Activated naive CD8-positive, alpha-beta T cell treated with anti-CD3 and anti-CD28 coated beads, Interleukin-2, amount 10 ng/mL, durations not matched to agents 7 days and 5 days (primary cell): ENCODE data around the gene MBD3L2. TPM values are rescaled to one million over a fixed set of nuclear protein-coding genes. Genes with fewer than 3 reads are reported as not detected.
"Not testable (repeated sequence)": the region's sequence is repeated elsewhere in the genome, so short reads cannot be mapped to it uniquely, and the experiment has no call there.

Experiments
- ATAC-seq: fragments of 150-1000 bp; cut with Tn5 transposase; one replicate; pipeline ENCODE4 v1.10.0; 2021; ENCODE audit warnings: low read depth, moderate library complexity
- POLR2A ChIA-PET: fragments of 350-600 bp; sonication (Branson Sonifier 250); formaldehyde crosslinking; loops from one replicate; lab custom pipeline; 2021; ENCODE audit warnings: antibody characterized with exemption; lab: Charles Lee
- DNase-seq: peaks from one replicate; pipeline ENCODE4 v3.0.0; 2021
- H3K27ac Mint-ChIP-seq: one replicate; pipeline ENCODE4 v1.8.0; 2022; ENCODE audit warnings: mild to moderate bottlenecking, mixed read lengths
- H3K27me3 Mint-ChIP-seq: one replicate; pipeline ENCODE4 v1.8.0; 2022; ENCODE audit warnings: mild to moderate bottlenecking, moderate library complexity, mixed read lengths
- H3K36me3 Mint-ChIP-seq: one replicate; pipeline ENCODE4 v1.8.0; 2021; ENCODE audit warnings: mild to moderate bottlenecking, mixed read lengths
- H3K4me1 Mint-ChIP-seq: one replicate; pipeline ENCODE4 v1.8.0; 2021; ENCODE audit warnings: mixed read lengths
- H3K4me3 Mint-ChIP-seq: one replicate; pipeline ENCODE4 v1.8.0; 2022; ENCODE audit warnings: mild to moderate bottlenecking, moderate library complexity, mixed read lengths
- H3K9me3 Mint-ChIP-seq: one replicate; pipeline ENCODE4 v1.8.0; 2021; ENCODE audit warnings: mixed read lengths
- total RNA-seq, 2 experiments: library from RNA; stranded (reverse); gene quantifications; one replicate each; pipeline ENCODE4 v1.2.3, GENCODE V29; 2021

MBD3L2 gene
- total RNA-seq, 2 experiments from 2014 or later, result not detected

DNA sequence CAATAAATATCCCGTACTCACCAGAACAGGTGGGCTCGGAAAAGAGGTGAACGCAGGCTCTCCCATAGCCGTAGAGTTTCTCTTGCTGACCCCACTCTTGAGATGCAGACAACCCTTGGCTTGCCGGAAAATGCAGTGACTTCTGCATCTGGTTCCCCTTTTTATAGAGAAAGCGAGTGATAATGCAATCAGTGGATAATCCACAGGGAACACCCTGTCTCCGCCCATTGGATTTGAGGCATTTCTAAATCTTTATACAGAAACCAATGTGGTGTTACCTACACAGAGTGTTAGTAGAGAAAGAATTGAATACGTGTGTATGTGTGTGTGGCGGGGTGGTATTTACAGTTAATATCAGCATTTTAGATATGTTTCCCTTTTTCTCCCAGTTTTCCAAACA lies 9.0 kb upstream of the MBD3L2 start, which contains the start of gene MBD3L4:
MBD3L4 (minus strand) TSS at position 101 of the 400 bp plus-strand sequence; CDS start at position 66, 35 bp downstream.
- H3K36me3 Mint-ChIP-seq, POLR2A ChIA-PET, ATAC-seq, H3K9me3 Mint-ChIP-seq, H3K27ac Mint-ChIP-seq, H3K4me1 Mint-ChIP-seq, DNase-seq, H3K27me3 Mint-ChIP-seq, H3K4me3 Mint-ChIP-seq: not testable (repeated sequence)

DNA sequence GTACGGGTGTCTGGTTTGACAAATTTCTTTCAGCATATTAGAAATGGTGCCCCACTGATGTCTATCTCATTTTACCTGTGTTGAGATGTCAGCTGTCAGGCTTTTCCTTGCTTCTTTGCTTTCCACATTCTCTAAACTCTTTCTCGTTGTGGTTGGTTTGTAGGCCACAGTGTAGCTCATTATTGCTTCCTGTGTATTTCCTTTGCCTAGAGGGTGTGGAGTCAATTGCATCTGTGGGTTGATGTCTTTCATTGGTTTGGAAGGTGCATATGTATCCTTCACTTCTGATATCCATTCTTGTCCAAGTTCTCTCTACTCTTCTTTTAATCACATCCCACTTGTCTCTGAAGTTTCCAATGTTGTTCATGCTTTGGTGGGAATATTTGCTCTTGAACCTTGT lies 7.6 kb upstream of the MBD3L2 start:
- H3K27ac Mint-ChIP-seq, result not testable (repeated sequence)

DNA sequence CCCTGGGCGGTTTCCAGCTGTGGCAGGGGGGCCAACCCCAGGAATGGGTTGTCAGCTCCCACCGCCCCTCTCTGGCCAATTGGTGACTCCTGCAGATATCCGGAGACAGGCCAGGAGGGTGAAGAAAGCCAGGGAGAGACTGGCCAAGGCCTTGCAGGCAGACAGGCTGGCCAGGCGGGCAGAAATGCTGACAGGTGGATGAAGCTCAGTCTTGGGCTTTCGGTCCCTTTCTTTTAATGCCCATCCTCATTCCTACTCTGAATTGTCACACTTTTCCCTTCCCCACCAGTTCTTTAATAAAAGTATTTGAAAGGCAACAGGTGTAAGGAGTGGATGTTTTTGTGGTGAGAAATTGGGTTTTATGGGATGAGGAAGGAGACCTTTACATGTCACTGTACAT lies 2.3 kb downstream of the MBD3L2 start:
- H3K27ac Mint-ChIP-seq, POLR2A ChIA-PET, H3K9me3 Mint-ChIP-seq, H3K4me3 Mint-ChIP-seq, H3K27me3 Mint-ChIP-seq, H3K36me3 Mint-ChIP-seq, H3K4me1 Mint-ChIP-seq, DNase-seq, ATAC-seq: not testable (repeated sequence)

More for the DNA sequence above, 7.6 kb upstream of the MBD3L2 start:
- H3K4me1 Mint-ChIP-seq, H3K9me3 Mint-ChIP-seq, H3K27me3 Mint-ChIP-seq, H3K36me3 Mint-ChIP-seq, H3K4me3 Mint-ChIP-seq, POLR2A ChIA-PET, DNase-seq: not testable (repeated sequence)
- peak; percentile 45 for ATAC-seq

DNA sequence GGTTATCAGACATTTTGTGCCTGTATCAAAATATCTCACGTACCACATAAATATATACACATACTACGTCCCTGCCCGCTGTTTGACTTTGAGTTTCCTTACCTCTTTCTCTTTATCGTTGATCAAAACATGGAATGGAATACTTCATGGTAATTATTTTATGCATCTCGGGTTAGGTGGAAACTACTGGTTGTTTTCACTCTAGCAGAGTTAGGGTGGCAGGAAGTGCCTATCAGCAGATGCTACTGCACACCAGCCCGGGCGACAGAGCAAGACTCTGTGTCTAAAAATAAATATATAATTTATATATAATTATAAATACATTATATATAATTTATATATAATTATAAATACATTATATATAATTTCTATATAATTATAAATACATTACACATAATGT lies 3.8 kb downstream of the MBD3L2 start:
- H3K27ac Mint-ChIP-seq, H3K9me3 Mint-ChIP-seq, H3K27me3 Mint-ChIP-seq, H3K36me3 Mint-ChIP-seq, H3K4me3 Mint-ChIP-seq, DNase-seq, H3K4me1 Mint-ChIP-seq, POLR2A ChIA-PET: not testable (repeated sequence)
- ATAC-seq, result peak; percentile 29

DNA sequence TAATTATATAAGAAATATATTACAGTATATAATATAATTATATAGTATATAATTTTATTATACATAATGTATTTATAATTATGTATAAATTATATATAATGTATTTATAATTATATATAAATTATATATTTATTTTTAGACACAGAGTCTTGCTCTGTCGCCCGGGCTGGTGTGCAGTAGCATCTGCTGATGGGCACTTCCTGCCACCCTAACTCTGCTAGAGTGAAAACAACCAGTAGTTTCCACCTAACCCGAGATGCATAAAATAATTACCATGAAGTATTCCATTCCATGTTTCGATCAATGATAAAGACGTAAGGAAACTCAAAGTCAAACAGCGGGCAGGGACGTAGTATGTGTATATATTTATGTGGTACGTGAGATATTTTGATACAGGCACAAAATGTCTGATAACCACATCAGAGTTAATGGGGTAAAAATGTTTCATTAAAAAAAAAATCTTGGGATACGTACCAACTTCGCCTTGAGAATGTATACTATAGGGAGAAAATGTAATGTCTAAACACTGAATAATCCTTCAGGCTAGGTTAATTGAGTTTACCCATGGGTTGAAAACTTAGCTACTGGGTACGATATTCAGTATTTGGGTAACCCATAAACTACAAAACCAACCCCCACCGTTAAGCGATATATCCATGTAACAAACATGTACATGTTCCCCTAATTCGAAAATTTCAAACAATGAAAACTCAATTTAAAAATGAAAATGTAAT lies 5.7 kb downstream of the MBD3L2 start:
- H3K27me3 Mint-ChIP-seq, POLR2A ChIA-PET: not testable (repeated sequence)

DNA sequence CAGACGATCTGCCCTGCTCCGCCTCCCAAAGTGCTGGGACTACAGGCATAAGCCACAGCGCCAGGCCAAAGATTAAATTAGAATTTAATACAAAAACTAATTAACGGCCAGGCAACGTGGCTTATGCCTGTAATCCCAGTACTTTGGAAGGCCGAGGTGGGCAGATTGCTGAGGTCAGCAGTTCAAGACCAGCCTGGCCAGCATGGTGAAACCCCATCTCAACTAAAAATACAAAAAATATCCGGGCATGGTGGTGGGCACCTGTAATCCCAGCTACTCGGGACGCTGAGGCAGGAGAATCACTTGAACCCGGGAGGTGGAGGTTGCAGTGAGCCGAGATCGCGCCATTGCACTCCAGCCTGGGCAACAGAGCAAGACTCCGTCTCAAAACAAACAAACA lies 6.6 kb downstream of the MBD3L2 start:
- DNase-seq, H3K27ac Mint-ChIP-seq, H3K27me3 Mint-ChIP-seq, ATAC-seq, H3K4me3 Mint-ChIP-seq, H3K9me3 Mint-ChIP-seq, H3K36me3 Mint-ChIP-seq, H3K4me1 Mint-ChIP-seq, POLR2A ChIA-PET: not testable (repeated sequence)

More for the DNA sequence above, 5.7 kb downstream of the MBD3L2 start:
- not testable (repeated sequence) for H3K36me3 Mint-ChIP-seq, DNase-seq, H3K27ac Mint-ChIP-seq, H3K4me1 Mint-ChIP-seq, H3K9me3 Mint-ChIP-seq, H3K4me3 Mint-ChIP-seq
- ATAC-seq, result peak; percentile 36

DNA sequence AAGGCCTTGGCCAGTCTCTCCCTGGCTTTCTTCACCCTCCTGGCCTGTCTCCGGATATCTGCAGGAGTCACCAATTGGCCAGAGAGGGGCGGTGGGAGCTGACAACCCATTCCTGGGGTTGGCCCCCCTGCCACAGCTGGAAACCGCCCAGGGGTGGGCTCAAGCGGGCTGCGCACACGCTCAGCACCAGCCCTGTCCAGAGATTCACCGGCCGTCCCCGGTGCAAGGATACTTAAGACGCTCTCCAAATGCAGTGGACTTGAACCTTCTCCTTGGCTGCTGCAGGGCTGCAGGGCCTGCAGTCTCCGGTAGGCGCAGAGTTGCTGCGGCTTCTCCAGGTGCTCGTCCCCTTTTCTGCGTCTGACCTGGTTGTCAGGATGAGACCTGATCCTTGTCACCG lies 7.2 kb downstream of the MBD3L2 start:
- not testable (repeated sequence) for DNase-seq

DNA sequence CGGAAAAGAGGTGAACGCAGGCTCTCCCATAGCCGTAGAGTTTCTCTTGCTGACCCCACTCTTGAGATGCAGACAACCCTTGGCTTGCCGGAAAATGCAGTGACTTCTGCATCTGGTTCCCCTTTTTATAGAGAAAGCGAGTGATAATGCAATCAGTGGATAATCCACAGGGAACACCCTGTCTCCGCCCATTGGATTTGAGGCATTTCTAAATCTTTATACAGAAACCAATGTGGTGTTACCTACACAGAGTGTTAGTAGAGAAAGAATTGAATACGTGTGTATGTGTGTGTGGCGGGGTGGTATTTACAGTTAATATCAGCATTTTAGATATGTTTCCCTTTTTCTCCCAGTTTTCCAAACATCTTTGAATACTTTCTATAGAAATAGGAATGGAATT lies 9.5 kb downstream of the MBD3L2 start, which contains the start of gene MBD3L3:
MBD3L3 (minus strand) TSS at position 101 of the 400 bp plus-strand sequence; CDS start at position 30, 71 bp downstream.
- H3K36me3 Mint-ChIP-seq, H3K4me3 Mint-ChIP-seq, DNase-seq, POLR2A ChIA-PET, H3K27me3 Mint-ChIP-seq, H3K4me1 Mint-ChIP-seq, ATAC-seq, H3K27ac Mint-ChIP-seq, H3K9me3 Mint-ChIP-seq: not testable (repeated sequence)

More for the DNA sequence above, 7.2 kb downstream of the MBD3L2 start:
- H3K4me3 Mint-ChIP-seq, H3K9me3 Mint-ChIP-seq, ATAC-seq, H3K4me1 Mint-ChIP-seq, H3K27ac Mint-ChIP-seq, POLR2A ChIA-PET, H3K36me3 Mint-ChIP-seq, H3K27me3 Mint-ChIP-seq: not testable (repeated sequence)

DNA sequence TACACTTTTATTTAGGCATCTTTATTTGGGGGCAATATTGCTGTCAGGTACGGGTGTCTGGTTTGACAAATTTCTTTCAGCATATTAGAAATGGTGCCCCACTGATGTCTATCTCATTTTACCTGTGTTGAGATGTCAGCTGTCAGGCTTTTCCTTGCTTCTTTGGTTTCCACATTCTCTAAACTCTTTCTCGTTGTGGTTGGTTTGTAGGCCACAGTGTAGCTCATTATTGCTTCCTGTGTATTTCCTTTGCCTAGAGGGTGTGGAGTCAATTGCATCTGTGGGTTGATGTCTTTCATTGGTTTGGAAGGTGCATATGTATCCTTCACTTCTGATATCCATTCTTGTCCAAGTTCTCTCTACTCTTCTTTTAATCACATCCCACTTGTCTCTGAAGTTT lies 10.9 kb downstream of the MBD3L2 start:
- H3K27me3 Mint-ChIP-seq, H3K4me1 Mint-ChIP-seq, POLR2A ChIA-PET, H3K27ac Mint-ChIP-seq, H3K36me3 Mint-ChIP-seq, H3K9me3 Mint-ChIP-seq, DNase-seq, H3K4me3 Mint-ChIP-seq: not testable (repeated sequence)
- peak; percentile 47 for ATAC-seq

DNA sequence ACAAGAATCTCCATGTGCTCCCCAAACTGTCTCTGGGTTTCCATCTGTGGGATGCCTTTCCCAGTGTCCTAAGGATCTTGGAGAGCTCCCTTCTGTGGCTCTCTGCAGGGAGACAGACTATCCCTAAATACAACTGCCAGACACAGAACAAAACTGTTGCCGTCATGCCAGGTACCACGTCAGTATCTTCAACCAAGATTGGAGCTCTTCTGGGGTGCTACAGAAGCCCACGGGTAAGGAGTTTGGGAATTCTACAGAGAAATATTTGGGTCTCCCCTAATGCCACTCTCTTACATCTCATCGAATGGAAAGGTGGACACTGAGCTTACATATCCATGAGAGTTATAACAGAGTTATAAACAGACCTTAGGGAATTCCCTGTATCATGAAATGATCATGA lies 14.2 kb downstream of the MBD3L2 start:
- POLR2A ChIA-PET, result no interaction called here
- H3K27ac Mint-ChIP-seq, result no peak overlapping the region

DNA sequence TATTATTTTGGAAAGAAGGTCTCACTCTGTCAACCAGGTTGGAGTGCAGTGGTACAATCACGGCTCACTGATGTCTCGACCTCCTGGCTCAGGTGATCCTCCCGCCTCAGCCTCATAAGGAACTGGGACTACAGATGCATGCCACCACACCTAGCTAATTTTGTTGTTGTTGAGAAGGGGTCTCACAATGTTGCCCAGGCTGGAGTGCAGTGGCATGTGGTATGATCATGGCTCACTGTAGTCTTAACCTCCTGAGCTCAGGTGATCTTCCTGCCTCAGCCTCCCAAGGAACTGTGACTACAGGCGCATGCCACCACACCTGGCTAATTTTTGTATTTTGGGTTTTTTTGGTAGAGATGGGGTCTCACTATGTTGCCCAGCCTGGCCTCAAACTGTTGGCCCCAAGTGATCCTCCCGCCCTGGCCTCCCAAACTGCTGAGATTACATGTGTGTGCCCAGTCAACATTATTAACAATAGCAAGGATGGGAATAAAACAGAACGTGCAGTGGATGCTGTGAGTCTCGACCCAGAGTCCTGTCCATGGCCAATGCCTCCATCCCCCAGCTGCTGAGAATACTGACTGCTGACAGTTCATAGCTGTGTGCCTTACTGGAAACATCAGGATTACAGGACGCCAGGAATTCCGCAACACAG lies 14.8 kb downstream of the MBD3L2 start:
- no peak overlapping the region for H3K4me3 Mint-ChIP-seq
- POLR2A ChIA-PET, result no interaction called here
- no peaks in the 10 kb centered on the region for H3K27me3 Mint-ChIP-seq
- H3K4me1 Mint-ChIP-seq, result peaks cover 2% of the 10 kb centered on the region
- peaks cover under 1% of the 10 kb centered on the region for H3K36me3 Mint-ChIP-seq
- DNase-seq, result no peak
- ATAC-seq, result peak; percentile 49
- H3K9me3 Mint-ChIP-seq, result no peaks in the 10 kb centered on the region
- no peak overlapping the region for H3K27ac Mint-ChIP-seq

More for the DNA sequence above, 14.2 kb downstream of the MBD3L2 start:
- ATAC-seq (peak; percentile 41), DNase-seq (no peak)
- Mint-ChIP-seq H3K4me3 (no peak overlapping the region), H3K27me3 (no peaks in the 10 kb centered on the region), H3K36me3 (no peaks in the 10 kb centered on the region), H3K4me1 (no peaks in the 10 kb centered on the region), H3K9me3 (no peaks in the 10 kb centered on the region)

DNA sequence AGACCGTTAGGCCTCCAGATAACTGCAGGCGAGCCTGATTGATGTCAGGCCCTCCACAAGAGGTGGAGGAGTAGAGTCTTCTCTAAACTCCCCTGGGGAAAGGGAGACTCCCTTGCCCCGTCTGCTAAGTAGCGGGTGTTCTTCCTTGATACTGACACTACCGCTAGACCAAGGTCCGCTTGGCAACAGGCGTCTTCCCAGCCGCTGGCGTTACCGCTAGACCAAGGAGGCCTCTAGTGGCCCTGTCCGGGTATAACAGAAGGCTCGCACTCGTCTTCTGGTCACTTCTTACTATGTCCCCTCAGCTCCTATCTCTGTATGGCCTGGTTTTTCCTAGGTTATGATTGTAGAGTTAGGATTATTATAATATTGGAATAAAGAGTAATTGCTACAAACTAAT lies 18.0 kb downstream of the MBD3L2 start:
- DNase-seq, result not testable (repeated sequence)

DNA sequence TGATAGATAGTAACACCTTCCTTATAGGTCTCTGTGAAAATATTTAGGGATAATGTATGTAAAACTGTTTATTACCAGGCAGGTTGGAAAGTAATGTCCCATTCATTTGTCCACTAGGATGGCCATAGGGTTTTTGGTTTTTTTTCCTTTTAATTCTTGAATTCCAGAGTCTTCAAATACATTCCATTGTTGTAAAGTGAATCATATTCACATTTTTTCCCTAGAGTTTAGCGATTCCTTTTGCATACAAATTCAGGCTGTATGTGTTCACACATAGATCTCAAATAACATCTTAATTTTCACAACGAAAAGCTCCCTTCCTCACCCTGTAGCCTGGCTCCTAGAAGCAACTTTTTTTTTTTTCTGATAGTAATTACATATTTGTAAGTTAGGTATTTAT lies 18.6 kb downstream of the MBD3L2 start:
- H3K27ac Mint-ChIP-seq, result no peak overlapping the region
- peaks cover 4% of the 10 kb centered on the region for H3K9me3 Mint-ChIP-seq
- H3K4me3 Mint-ChIP-seq, result no peak overlapping the region
- H3K27me3 Mint-ChIP-seq, result no peaks in the 10 kb centered on the region
- ATAC-seq (no peak), DNase-seq (no peak)
- POLR2A ChIA-PET, result no interaction called here
- peaks cover 18% of the 10 kb centered on the region for H3K36me3 Mint-ChIP-seq
- H3K4me1 Mint-ChIP-seq, result peaks cover 6% of the 10 kb centered on the region

More for the DNA sequence above, 18.0 kb downstream of the MBD3L2 start:
- H3K4me1 Mint-ChIP-seq, H3K27me3 Mint-ChIP-seq, H3K27ac Mint-ChIP-seq, POLR2A ChIA-PET, H3K4me3 Mint-ChIP-seq, ATAC-seq, H3K9me3 Mint-ChIP-seq: not testable (repeated sequence)
- peaks cover 12% of the 10 kb centered on the region for H3K36me3 Mint-ChIP-seq

DNA sequence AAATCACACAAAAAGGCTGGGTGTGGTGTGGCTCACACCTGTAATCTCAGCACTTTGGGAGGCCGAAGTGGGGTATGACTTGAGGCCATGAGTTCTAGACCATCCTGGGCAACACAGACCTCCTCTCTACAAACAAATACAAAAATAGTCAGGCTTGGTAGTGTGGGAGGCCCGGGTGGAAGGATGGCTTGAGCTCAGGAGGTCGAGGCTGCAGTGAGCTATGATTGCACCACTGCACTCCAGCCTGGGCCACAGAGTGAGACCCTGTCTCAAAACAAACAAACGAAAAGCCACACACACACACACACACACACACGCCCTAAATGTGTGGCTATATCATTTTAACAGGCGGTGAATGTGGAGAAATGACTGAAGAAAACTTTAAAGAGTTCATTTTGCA lies 19.5 kb downstream of the MBD3L2 start:
- Mint-ChIP-seq H3K4me1 (peaks cover 6% of the 10 kb centered on the region), H3K9me3 (peaks cover 5% of the 10 kb centered on the region), H3K27ac (peak overlapping the region; percentile 87), H3K36me3 (peaks cover 24% of the 10 kb centered on the region), H3K4me3 (peak overlapping the region; percentile 97), H3K27me3 (no peaks in the 10 kb centered on the region)
- ATAC-seq (no peak), DNase-seq (no peak)
- POLR2A ChIA-PET, result interaction anchor here (0.5 to 2.1 kb wide), 14 partner anchors 10 to 861 kb away, joined by 3 to 47 read pairs (median 5); partner anchors contain the start of genes ARHGEF18, MCOLN1 and VAV1
